Measurements from ENCODE around the gene CTBS.
"Not testable (repeated sequence)": the region's sequence is repeated elsewhere in the genome, so short reads cannot be mapped to it uniquely, and the experiment has no call there.

Gene CTBS

GRCh38 chr1:84573967-84574842 lies at the start of gene CTBS:
Gene CTBS, minus strand, starts transcription at chr1:84574440. Its CDS starts 25 bp downstream, at chr1:84574415.
- peak; percentile 63 for DNase-seq

GRCh38 chr1:84621553-84621952 lies 47.3 kb upstream of the CTBS start:
- no peak for DNase-seq

- DNase-seq = peak; percentile 59
Observed at GRCh38 chr1:84620720-84621313, 46.6 kb upstream of the CTBS start.

GRCh38 chr1:84619383-84620102 lies 45.3 kb upstream of the CTBS start:
- DNase-seq = no peak

GRCh38 chr1:84617349-84617748 lies 43.1 kb upstream of the CTBS start:
- no peak for DNase-seq

- DNase-seq = no peak
Observed at GRCh38 chr1:84615790-84616189, 41.5 kb upstream of the CTBS start.

GRCh38 chr1:84613887-84614286 lies 39.6 kb upstream of the CTBS start:
- no peak for DNase-seq

GRCh38 chr1:84613026-84613425 lies 38.8 kb upstream of the CTBS start:
- no peak for DNase-seq

- DNase-seq = no peak
Observed at GRCh38 chr1:84611796-84612195, 37.6 kb upstream of the CTBS start.

- no peak for DNase-seq
Observed at GRCh38 chr1:84611091-84611490, 36.9 kb upstream of the CTBS start.

- DNase-seq = no peak
Observed at GRCh38 chr1:84606977-84607376, 32.7 kb upstream of the CTBS start.

- no peak for DNase-seq
Observed at GRCh38 chr1:84605157-84605556, 30.9 kb upstream of the CTBS start.

GRCh38 chr1:84603941-84604830 lies 29.9 kb upstream of the CTBS start:
- no peak for DNase-seq

- DNase-seq = no peak
Observed at GRCh38 chr1:84603223-84603622, 29.0 kb upstream of the CTBS start.

- no peak for DNase-seq
Observed at GRCh38 chr1:84600796-84601195, 26.6 kb upstream of the CTBS start.

- no peak for DNase-seq
Observed at GRCh38 chr1:84598846-84599741, 24.9 kb upstream of the CTBS start.

GRCh38 chr1:84598418-84598817 lies 24.2 kb upstream of the CTBS start:
- DNase-seq = no peak

- no peak for DNase-seq
Observed at GRCh38 chr1:84597011-84597410, 22.8 kb upstream of the CTBS start.

GRCh38 chr1:84594959-84595358 lies 20.7 kb upstream of the CTBS start:
- not testable (repeated sequence) for DNase-seq

- DNase-seq = no peak
Observed at GRCh38 chr1:84587099-84587498, 12.9 kb upstream of the CTBS start.

- DNase-seq = no peak
Observed at GRCh38 chr1:84585803-84586202, 11.6 kb upstream of the CTBS start.

GRCh38 chr1:84584126-84584525 lies 9.9 kb upstream of the CTBS start:
- DNase-seq = no peak
